Measurements from ENCODE around the gene ARNT2.

The ARNT2 gene

GRCh38 chr15:80458580-80458979, 54.4 kb downstream of the ARNT2 start:
- no peaks in the 10 kb centered on the region for H3K79me2 ChIP-seq (ENCODE audit: insufficient read depth, low read length)
- H3K4me2 ChIP-seq (ENCODE audit: low read length), result no peak overlapping the region
- no peaks in the 10 kb centered on the region for H3K9me3 ChIP-seq (ENCODE audit: low read length)
- H3K27me3 ChIP-seq (ENCODE audit: insufficient read depth, low read length), result no peaks in the 10 kb centered on the region
- TF ChIP-seq, protein P1, sequence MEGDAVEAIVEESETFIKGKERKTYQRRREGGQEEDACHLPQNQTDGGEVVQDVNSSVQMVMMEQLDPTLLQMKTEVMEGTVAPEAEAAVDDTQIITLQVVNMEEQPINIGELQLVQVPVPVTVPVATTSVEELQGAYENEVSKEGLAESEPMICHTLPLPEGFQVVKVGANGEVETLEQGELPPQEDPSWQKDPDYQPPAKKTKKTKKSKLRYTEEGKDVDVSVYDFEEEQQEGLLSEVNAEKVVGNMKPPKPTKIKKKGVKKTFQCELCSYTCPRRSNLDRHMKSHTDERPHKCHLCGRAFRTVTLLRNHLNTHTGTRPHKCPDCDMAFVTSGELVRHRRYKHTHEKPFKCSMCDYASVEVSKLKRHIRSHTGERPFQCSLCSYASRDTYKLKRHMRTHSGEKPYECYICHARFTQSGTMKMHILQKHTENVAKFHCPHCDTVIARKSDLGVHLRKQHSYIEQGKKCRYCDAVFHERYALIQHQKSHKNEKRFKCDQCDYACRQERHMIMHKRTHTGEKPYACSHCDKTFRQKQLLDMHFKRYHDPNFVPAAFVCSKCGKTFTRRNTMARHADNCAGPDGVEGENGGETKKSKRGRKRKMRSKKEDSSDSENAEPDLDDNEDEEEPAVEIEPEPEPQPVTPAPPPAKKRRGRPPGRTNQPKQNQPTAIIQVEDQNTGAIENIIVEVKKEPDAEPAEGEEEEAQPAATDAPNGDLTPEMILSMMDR (IDR thresholded peaks at IDR 0.05; ENCODE audit: low read length), result no peak
- TF ChIP-seq EZH2 (IDR thresholded peaks at IDR 0.05; ENCODE audit: borderline replicate concordance, low read length), result no peak
- no peak overlapping the region for H3K9ac ChIP-seq (ENCODE audit: low read length)
- no peaks in the 10 kb centered on the region for H3F3A ChIP-seq (ENCODE audit: insufficient read depth, low read length)
- H2AFZ ChIP-seq (ENCODE audit: low read length), result no peak overlapping the region
- no peaks in the 10 kb centered on the region for H3K9me2 ChIP-seq (ENCODE audit: low read depth, low read length)
- no peak overlapping the region for H3K27ac ChIP-seq (ENCODE audit: low read depth, low read length, poor library complexity, severe bottlenecking)
- no peaks in the 10 kb centered on the region for H4K20me1 ChIP-seq (ENCODE audit: insufficient read depth, low read length)
- H3K4me3 ChIP-seq (ENCODE audit: low read depth, low read length, poor library complexity, severe bottlenecking), result no peak overlapping the region
- no peaks in the 10 kb centered on the region for H3K36me3 ChIP-seq (ENCODE audit: insufficient read depth, low read length)
- H3K4me1 ChIP-seq (ENCODE audit: insufficient read depth, low read length, severe bottlenecking), result no peaks in the 10 kb centered on the region

- Histone ChIP-seq H3K27me3 (ENCODE audit: insufficient read depth, low read length) (no peaks in the 10 kb centered on the region), H3K9me2 (ENCODE audit: low read depth, low read length) (no peaks in the 10 kb centered on the region), H3K79me2 (ENCODE audit: insufficient read depth, low read length) (no peaks in the 10 kb centered on the region), H3K4me1 (ENCODE audit: insufficient read depth, low read length, severe bottlenecking) (no peaks in the 10 kb centered on the region), H3K9me3 (ENCODE audit: low read length) (no peaks in the 10 kb centered on the region), H2AFZ (ENCODE audit: low read length) (no peak overlapping the region), H4K20me1 (ENCODE audit: insufficient read depth, low read length) (no peaks in the 10 kb centered on the region), H3K36me3 (ENCODE audit: insufficient read depth, low read length) (no peaks in the 10 kb centered on the region), H3K9ac (ENCODE audit: low read length) (no peak overlapping the region), H3K4me3 (ENCODE audit: low read depth, low read length, poor library complexity, severe bottlenecking) (no peak overlapping the region), H3K27ac (ENCODE audit: low read depth, low read length, poor library complexity, severe bottlenecking) (no peak overlapping the region), H3F3A (ENCODE audit: insufficient read depth, low read length) (no peaks in the 10 kb centered on the region), H3K4me2 (ENCODE audit: low read length) (no peak overlapping the region)
- TF ChIP-seq EZH2 (IDR thresholded peaks at IDR 0.05; ENCODE audit: borderline replicate concordance, low read length), result no peak
- TF ChIP-seq, protein P1 (IDR thresholded peaks at IDR 0.05; ENCODE audit: low read length), result no peak
Observed at GRCh38 chr15:80459380-80459779, 55.2 kb downstream of the ARNT2 start.

- Histone ChIP-seq H3K4me3 (ENCODE audit: low read depth, low read length, poor library complexity, severe bottlenecking) (no peak overlapping the region), H3K4me1 (ENCODE audit: insufficient read depth, low read length, severe bottlenecking) (no peaks in the 10 kb centered on the region), H4K20me1 (ENCODE audit: insufficient read depth, low read length) (no peaks in the 10 kb centered on the region), H2AFZ (ENCODE audit: low read length) (no peak overlapping the region), H3K27ac (ENCODE audit: low read depth, low read length, poor library complexity, severe bottlenecking) (no peak overlapping the region), H3K79me2 (ENCODE audit: insufficient read depth, low read length) (no peaks in the 10 kb centered on the region), H3K9ac (ENCODE audit: low read length) (no peak overlapping the region), H3K36me3 (ENCODE audit: insufficient read depth, low read length) (no peaks in the 10 kb centered on the region), H3F3A (ENCODE audit: insufficient read depth, low read length) (no peaks in the 10 kb centered on the region), H3K9me3 (ENCODE audit: low read length) (no peaks in the 10 kb centered on the region), H3K27me3 (ENCODE audit: insufficient read depth, low read length) (no peaks in the 10 kb centered on the region; the same call in 1 of the 2 replicates), H3K9me2 (ENCODE audit: low read depth, low read length) (no peaks in the 10 kb centered on the region), H3K4me2 (ENCODE audit: low read length) (no peak overlapping the region)
- TF ChIP-seq, protein P1 (IDR thresholded peaks at IDR 0.05; ENCODE audit: low read length), result no peak
- TF ChIP-seq EZH2 (IDR thresholded peaks at IDR 0.05; ENCODE audit: borderline replicate concordance, low read length), result no peak
Observed at GRCh38 chr15:80459818-80460217, 55.6 kb downstream of the ARNT2 start.

Measured in OCI-LY1 (cell line).